ENCODE data around the gene DNAJC27.

GRCh38 chr2:24955921-24956320, 15.8 kb downstream of the DNAJC27 start:
- TF ChIP-seq, protein P1, sequence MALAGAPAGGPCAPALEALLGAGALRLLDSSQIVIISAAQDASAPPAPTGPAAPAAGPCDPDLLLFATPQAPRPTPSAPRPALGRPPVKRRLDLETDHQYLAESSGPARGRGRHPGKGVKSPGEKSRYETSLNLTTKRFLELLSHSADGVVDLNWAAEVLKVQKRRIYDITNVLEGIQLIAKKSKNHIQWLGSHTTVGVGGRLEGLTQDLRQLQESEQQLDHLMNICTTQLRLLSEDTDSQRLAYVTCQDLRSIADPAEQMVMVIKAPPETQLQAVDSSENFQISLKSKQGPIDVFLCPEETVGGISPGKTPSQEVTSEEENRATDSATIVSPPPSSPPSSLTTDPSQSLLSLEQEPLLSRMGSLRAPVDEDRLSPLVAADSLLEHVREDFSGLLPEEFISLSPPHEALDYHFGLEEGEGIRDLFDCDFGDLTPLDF (CRISPR knock-in tag; IDR thresholded peaks at IDR 0.05), result no peak
- TF ChIP-seq, protein P2, sequence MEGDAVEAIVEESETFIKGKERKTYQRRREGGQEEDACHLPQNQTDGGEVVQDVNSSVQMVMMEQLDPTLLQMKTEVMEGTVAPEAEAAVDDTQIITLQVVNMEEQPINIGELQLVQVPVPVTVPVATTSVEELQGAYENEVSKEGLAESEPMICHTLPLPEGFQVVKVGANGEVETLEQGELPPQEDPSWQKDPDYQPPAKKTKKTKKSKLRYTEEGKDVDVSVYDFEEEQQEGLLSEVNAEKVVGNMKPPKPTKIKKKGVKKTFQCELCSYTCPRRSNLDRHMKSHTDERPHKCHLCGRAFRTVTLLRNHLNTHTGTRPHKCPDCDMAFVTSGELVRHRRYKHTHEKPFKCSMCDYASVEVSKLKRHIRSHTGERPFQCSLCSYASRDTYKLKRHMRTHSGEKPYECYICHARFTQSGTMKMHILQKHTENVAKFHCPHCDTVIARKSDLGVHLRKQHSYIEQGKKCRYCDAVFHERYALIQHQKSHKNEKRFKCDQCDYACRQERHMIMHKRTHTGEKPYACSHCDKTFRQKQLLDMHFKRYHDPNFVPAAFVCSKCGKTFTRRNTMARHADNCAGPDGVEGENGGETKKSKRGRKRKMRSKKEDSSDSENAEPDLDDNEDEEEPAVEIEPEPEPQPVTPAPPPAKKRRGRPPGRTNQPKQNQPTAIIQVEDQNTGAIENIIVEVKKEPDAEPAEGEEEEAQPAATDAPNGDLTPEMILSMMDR (IDR thresholded peaks at IDR 0.05), result no peak
- TF ChIP-seq EMX1 (CRISPR knock-in tag; IDR thresholded peaks at IDR 0.05), result no peak
- no peak for TF ChIP-seq MAX (CRISPR knock-in tag; IDR thresholded peaks at IDR 0.05)
- no peak for TF ChIP-seq JUN (CRISPR knock-in tag; IDR thresholded peaks at IDR 0.05)
- TF ChIP-seq ELF4 (CRISPR knock-in tag; IDR thresholded peaks at IDR 0.05; ENCODE audit: low read depth), result no peak
- TF ChIP-seq ATF2 (CRISPR knock-in tag; IDR thresholded peaks at IDR 0.05; ENCODE audit: borderline replicate concordance, low read depth), result no peak
- TF ChIP-seq ZNF263 (CRISPR knock-in tag; IDR thresholded peaks at IDR 0.05; ENCODE audit: low read depth), result no peak
- TF ChIP-seq, protein P3, sequence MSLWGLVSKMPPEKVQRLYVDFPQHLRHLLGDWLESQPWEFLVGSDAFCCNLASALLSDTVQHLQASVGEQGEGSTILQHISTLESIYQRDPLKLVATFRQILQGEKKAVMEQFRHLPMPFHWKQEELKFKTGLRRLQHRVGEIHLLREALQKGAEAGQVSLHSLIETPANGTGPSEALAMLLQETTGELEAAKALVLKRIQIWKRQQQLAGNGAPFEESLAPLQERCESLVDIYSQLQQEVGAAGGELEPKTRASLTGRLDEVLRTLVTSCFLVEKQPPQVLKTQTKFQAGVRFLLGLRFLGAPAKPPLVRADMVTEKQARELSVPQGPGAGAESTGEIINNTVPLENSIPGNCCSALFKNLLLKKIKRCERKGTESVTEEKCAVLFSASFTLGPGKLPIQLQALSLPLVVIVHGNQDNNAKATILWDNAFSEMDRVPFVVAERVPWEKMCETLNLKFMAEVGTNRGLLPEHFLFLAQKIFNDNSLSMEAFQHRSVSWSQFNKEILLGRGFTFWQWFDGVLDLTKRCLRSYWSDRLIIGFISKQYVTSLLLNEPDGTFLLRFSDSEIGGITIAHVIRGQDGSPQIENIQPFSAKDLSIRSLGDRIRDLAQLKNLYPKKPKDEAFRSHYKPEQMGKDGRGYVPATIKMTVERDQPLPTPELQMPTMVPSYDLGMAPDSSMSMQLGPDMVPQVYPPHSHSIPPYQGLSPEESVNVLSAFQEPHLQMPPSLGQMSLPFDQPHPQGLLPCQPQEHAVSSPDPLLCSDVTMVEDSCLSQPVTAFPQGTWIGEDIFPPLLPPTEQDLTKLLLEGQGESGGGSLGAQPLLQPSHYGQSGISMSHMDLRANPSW (CRISPR knock-in tag; conservative IDR thresholded peaks at IDR 0.05; ENCODE audit: low read depth), result no peak
- no peak for TF ChIP-seq NR1H2 (CRISPR knock-in tag; IDR thresholded peaks at IDR 0.05)
- TF ChIP-seq, protein P4, sequence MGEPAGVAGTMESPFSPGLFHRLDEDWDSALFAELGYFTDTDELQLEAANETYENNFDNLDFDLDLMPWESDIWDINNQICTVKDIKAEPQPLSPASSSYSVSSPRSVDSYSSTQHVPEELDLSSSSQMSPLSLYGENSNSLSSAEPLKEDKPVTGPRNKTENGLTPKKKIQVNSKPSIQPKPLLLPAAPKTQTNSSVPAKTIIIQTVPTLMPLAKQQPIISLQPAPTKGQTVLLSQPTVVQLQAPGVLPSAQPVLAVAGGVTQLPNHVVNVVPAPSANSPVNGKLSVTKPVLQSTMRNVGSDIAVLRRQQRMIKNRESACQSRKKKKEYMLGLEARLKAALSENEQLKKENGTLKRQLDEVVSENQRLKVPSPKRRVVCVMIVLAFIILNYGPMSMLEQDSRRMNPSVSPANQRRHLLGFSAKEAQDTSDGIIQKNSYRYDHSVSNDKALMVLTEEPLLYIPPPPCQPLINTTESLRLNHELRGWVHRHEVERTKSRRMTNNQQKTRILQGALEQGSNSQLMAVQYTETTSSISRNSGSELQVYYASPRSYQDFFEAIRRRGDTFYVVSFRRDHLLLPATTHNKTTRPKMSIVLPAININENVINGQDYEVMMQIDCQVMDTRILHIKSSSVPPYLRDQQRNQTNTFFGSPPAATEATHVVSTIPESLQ (CRISPR knock-in tag; IDR thresholded peaks at IDR 0.05), result no peak

Data from WTC11 (cell line).